Left ventricle myocardium inferior (tissue), 1 donor: Measurements from ENCODE around the gene MAGI1. TPM values are rescaled to one million over a fixed set of nuclear protein-coding genes. Genes with fewer than 3 reads are reported as not detected.
A peak's percentile ranks its signal among the peaks of the same experiment; 100 is the strongest.
"Not testable (repeated sequence)": the region's sequence is repeated elsewhere in the genome, so short reads cannot be mapped to it uniquely, and the experiment has no call there.

Experiments used
- DNase-seq: peaks from one replicate; pipeline ENCODE4 v3.0.0-alpha.2; 2020
- H3K27ac ChIP-seq: fragments of 200-600 bp; replicated peaks from 2 replicates; pipeline ENCODE4 v1.8.0; 2021
- H3K27me3 ChIP-seq: fragments of 200-600 bp; 2 replicates; pipeline ENCODE4 v1.8.0; 2021; ENCODE audit warnings: low read depth
- H3K36me3 ChIP-seq: fragments of 200-600 bp; 2 replicates; pipeline ENCODE4 v1.8.0; 2021
- H3K4me1 ChIP-seq: fragments of 200-600 bp; 2 replicates; pipeline ENCODE4 v1.8.0; 2021
- H3K4me3 ChIP-seq: fragments of 200-600 bp; 2 replicates; pipeline ENCODE4 v1.8.0; 2021; ENCODE audit warnings: mild to moderate bottlenecking, moderate library complexity
- H3K9me3 ChIP-seq: fragments of 200-600 bp; replicated peaks from 2 replicates; pipeline ENCODE4 v1.8.0; 2021
- CTCF ChIP-seq: fragments of 200-600 bp; IDR thresholded peaks from 2 replicates; pipeline ENCODE4 v1.8.0; 2021; ENCODE audit warnings: antibody characterized with exemption, mild to moderate bottlenecking, borderline replicate concordance
- intact Hi-C: fragments of 100-400 bp; cut with micrococcal nuclease; formaldehyde crosslinking; loops from one replicate; pipeline ENCODE4 v1.11.0; 2022
- total RNA-seq: library from RNA; stranded (reverse); fragmentation: NEBNext Ultra II Directional; extraction: Animal tissue kit (Norgen Biotek cat#: 25700); gene quantifications from one replicate; pipeline ENCODE4 v1.2.1, GENCODE V29; 2021
- donor health status: DM: no; HTN: yes; CAD: no; lungs with severe emphysema.

The MAGI1 gene
- total RNA-seq, 1 donor from 2014 or later, result 36.6 TPM

- H3K27ac ChIP-seq, result no peak overlapping the region
- H3K4me1 ChIP-seq, result peaks cover 16% of the 10 kb centered on the region
- no peaks in the 10 kb centered on the region for H3K9me3 ChIP-seq
- no peaks in the 10 kb centered on the region for H3K27me3 ChIP-seq
- H3K4me3 ChIP-seq, result no peak overlapping the region
- intact Hi-C loops, result no loop called here
- no peak for DNase-seq
- no peak for TF ChIP-seq CTCF
- H3K36me3 ChIP-seq, result no peaks in the 10 kb centered on the region
Observed at GRCh38 chr3:65720989-65721737, 317.6 kb downstream of the MAGI1 start.

GRCh38 chr3:65719639-65720038, 319.1 kb downstream of the MAGI1 start:
- H3K9me3 ChIP-seq, H3K27me3 ChIP-seq, H3K27ac ChIP-seq, DNase-seq, intact Hi-C loops, H3K36me3 ChIP-seq, H3K4me3 ChIP-seq: not testable (repeated sequence)
- H3K4me1 ChIP-seq, result peaks cover 31% of the 10 kb centered on the region

DNA sequence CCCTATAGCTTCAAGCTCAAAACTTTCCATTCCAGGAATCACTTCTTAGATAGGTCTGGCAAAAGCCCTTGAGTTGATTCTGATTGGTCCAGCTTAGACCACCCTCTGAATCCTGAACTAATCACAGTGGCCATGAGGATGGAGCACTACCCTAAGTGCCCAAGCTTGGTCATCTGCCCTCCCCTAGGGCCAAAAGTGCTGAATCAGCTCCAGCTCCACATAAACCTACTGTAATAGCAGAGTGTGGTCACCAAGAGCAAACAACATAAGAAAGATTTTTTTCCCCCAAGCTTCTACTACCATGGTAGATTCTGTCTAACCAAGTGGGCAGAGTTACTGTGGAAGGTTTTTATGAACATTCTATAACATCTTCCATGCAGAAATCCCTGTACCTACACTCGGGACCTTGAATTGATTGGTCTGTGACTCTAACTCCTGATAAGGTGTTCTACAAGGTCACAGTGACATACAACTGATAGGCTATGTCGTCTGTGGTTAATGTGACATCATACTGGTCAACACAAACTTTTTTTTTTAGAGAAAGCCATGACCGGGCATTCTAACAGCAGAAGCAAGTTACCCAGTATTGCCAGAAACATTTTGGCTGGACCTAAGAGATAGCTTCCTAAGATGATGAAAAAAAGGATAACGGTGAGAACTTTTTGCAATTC, 320.9 kb downstream of the MAGI1 start:
- no peak for TF ChIP-seq CTCF
- no peak overlapping the region for H3K4me3 ChIP-seq
- no peak for DNase-seq
- no peaks in the 10 kb centered on the region for H3K9me3 ChIP-seq
- intact Hi-C loops, result no loop called here
- no peaks in the 10 kb centered on the region for H3K27me3 ChIP-seq
- no peaks in the 10 kb centered on the region for H3K36me3 ChIP-seq
- peaks cover 49% of the 10 kb centered on the region for H3K4me1 ChIP-seq
- no peak overlapping the region for H3K27ac ChIP-seq

GRCh38 chr3:65716071-65716751, 322.5 kb downstream of the MAGI1 start:
- Histone ChIP-seq H3K9me3 (no peaks in the 10 kb centered on the region), H3K36me3 (no peaks in the 10 kb centered on the region), H3K27ac (no peak overlapping the region), H3K4me3 (no peak overlapping the region), H3K4me1 (peaks cover 58% of the 10 kb centered on the region), H3K27me3 (no peaks in the 10 kb centered on the region)
- intact Hi-C loops, result no loop called here
- DNase-seq, result no peak
- no peak for TF ChIP-seq CTCF

- no peak for TF ChIP-seq CTCF
- Histone ChIP-seq H3K4me1 (peaks cover 62% of the 10 kb centered on the region), H3K27me3 (no peaks in the 10 kb centered on the region), H3K4me3 (no peak overlapping the region), H3K9me3 (no peaks in the 10 kb centered on the region), H3K27ac (peak overlapping the region; percentile 32), H3K36me3 (no peaks in the 10 kb centered on the region)
- intact Hi-C loops, result no loop called here
- DNase-seq, result peak; percentile 16
Observed at GRCh38 chr3:65714134-65714533, 324.6 kb downstream of the MAGI1 start.
